T-helper 2 cell treated with Interferon-gamma antibody and Interleukin-4, amounts not matched to agents 5 μg/mL and 100 μg/mL, for 36 hours (primary cell): ENCODE data around the gene TIPARP.
"Not testable (repeated sequence)": the region's sequence is repeated elsewhere in the genome, so short reads cannot be mapped to it uniquely, and the experiment has no call there.

Source experiments
- DNase-seq: peaks from one replicate; pipeline ENCODE4 v3.0.0; 2021; ENCODE audit warnings: low spot score
- H3K27ac Mint-ChIP-seq: one replicate; pipeline ENCODE4 v1.8.0; 2021; ENCODE audit warnings: mild to moderate bottlenecking, mixed read lengths
- H3K27me3 Mint-ChIP-seq: one replicate; pipeline ENCODE4 v1.8.0; 2021; ENCODE audit warnings: low read depth, mixed read lengths
- H3K36me3 Mint-ChIP-seq: one replicate; pipeline ENCODE4 v1.8.0; 2021; ENCODE audit warnings: low read depth, mixed read lengths
- H3K4me1 Mint-ChIP-seq: one replicate; pipeline ENCODE4 v1.8.0; 2021; ENCODE audit warnings: low read depth, mixed read lengths
- H3K4me3 Mint-ChIP-seq: one replicate; pipeline ENCODE4 v1.8.0; 2022; ENCODE audit warnings: mild to moderate bottlenecking, moderate library complexity, mixed read lengths
- H3K9me3 Mint-ChIP-seq: one replicate; pipeline ENCODE4 v1.8.0; 2021; ENCODE audit warnings: mixed read lengths

TIPARP gene

GRCh38 chr3:156638271-156638670, 36.1 kb upstream of the TIPARP start:
- no peaks in the 10 kb centered on the region for H3K9me3 Mint-ChIP-seq

GRCh38 chr3:156639414-156640023, 34.9 kb upstream of the TIPARP start:
- Mint-ChIP-seq H3K36me3 (no peaks in the 10 kb centered on the region), H3K9me3 (no peaks in the 10 kb centered on the region), H3K4me3 (no peak overlapping the region), H3K27me3 (no peaks in the 10 kb centered on the region), H3K4me1 (peaks cover 25% of the 10 kb centered on the region), H3K27ac (no peak overlapping the region)
- no peak for DNase-seq

More at GRCh38 chr3:156638271-156638670, 36.1 kb upstream of the TIPARP start:
- H3K36me3 Mint-ChIP-seq: no peaks in the 10 kb centered on the region
- H3K27ac Mint-ChIP-seq: no peak overlapping the region
- peaks cover 15% of the 10 kb centered on the region for H3K4me1 Mint-ChIP-seq
- H3K4me3 Mint-ChIP-seq: no peak overlapping the region
- no peaks in the 10 kb centered on the region for H3K27me3 Mint-ChIP-seq
- no peak for DNase-seq

GRCh38 chr3:156641618-156641975, 32.8 kb upstream of the TIPARP start:
- no peak overlapping the region for H3K27ac Mint-ChIP-seq
- H3K36me3 Mint-ChIP-seq: peaks cover under 1% of the 10 kb centered on the region
- no peaks in the 10 kb centered on the region for H3K27me3 Mint-ChIP-seq
- H3K9me3 Mint-ChIP-seq: peaks cover 2% of the 10 kb centered on the region
- DNase-seq: no peak
- no peak overlapping the region for H3K4me3 Mint-ChIP-seq
- peaks cover 25% of the 10 kb centered on the region for H3K4me1 Mint-ChIP-seq

GRCh38 chr3:156642750-156643728, 31.4 kb upstream of the TIPARP start:
- Mint-ChIP-seq H3K4me3 (peak overlapping the region; percentile 73), H3K27ac (peak overlapping the region; percentile 85), H3K9me3 (peaks cover 13% of the 10 kb centered on the region), H3K36me3 (peaks cover 6% of the 10 kb centered on the region), H3K27me3 (no peaks in the 10 kb centered on the region), H3K4me1 (peaks cover 25% of the 10 kb centered on the region)
- no peak for DNase-seq

GRCh38 chr3:156643729-156644389, 30.5 kb upstream of the TIPARP start:
- Mint-ChIP-seq H3K9me3 (peaks cover 19% of the 10 kb centered on the region), H3K4me3 (peak overlapping the region; percentile 73), H3K27ac (peak overlapping the region; percentile 85), H3K27me3 (peaks cover 1% of the 10 kb centered on the region), H3K4me1 (peaks cover 25% of the 10 kb centered on the region), H3K36me3 (peaks cover 6% of the 10 kb centered on the region)
- DNase-seq: peak; percentile 56

GRCh38 chr3:156644958-156645357, 29.4 kb upstream of the TIPARP start:
- DNase-seq: no peak
- peaks cover 31% of the 10 kb centered on the region for H3K4me1 Mint-ChIP-seq
- H3K27me3 Mint-ChIP-seq: peaks cover 7% of the 10 kb centered on the region
- H3K9me3 Mint-ChIP-seq: peaks cover 19% of the 10 kb centered on the region
- no peak overlapping the region for H3K27ac Mint-ChIP-seq
- no peak overlapping the region for H3K4me3 Mint-ChIP-seq
- peaks cover 6% of the 10 kb centered on the region for H3K36me3 Mint-ChIP-seq

- Mint-ChIP-seq H3K4me3 (no peak overlapping the region), H3K27me3 (peaks cover 11% of the 10 kb centered on the region), H3K9me3 (peaks cover 19% of the 10 kb centered on the region), H3K27ac (no peak overlapping the region), H3K4me1 (peaks cover 24% of the 10 kb centered on the region), H3K36me3 (peaks cover 6% of the 10 kb centered on the region)
- no peak for DNase-seq
Observed at GRCh38 chr3:156646958-156647357, 27.4 kb upstream of the TIPARP start.

GRCh38 chr3:156648086-156648485, 26.3 kb upstream of the TIPARP start:
- H3K27me3 Mint-ChIP-seq: peaks cover 11% of the 10 kb centered on the region
- H3K27ac Mint-ChIP-seq: no peak overlapping the region
- no peak for DNase-seq
- H3K36me3 Mint-ChIP-seq: peaks cover 6% of the 10 kb centered on the region
- peaks cover 18% of the 10 kb centered on the region for H3K4me1 Mint-ChIP-seq
- H3K9me3 Mint-ChIP-seq: peaks cover 19% of the 10 kb centered on the region
- H3K4me3 Mint-ChIP-seq: no peak overlapping the region

GRCh38 chr3:156649681-156650080, 24.7 kb upstream of the TIPARP start:
- H3K27me3 Mint-ChIP-seq: peaks cover 13% of the 10 kb centered on the region
- peaks cover 8% of the 10 kb centered on the region for H3K4me1 Mint-ChIP-seq
- H3K36me3 Mint-ChIP-seq: peaks cover 6% of the 10 kb centered on the region
- no peak for DNase-seq
- no peak overlapping the region for H3K27ac Mint-ChIP-seq
- no peak overlapping the region for H3K4me3 Mint-ChIP-seq
- H3K9me3 Mint-ChIP-seq: peaks cover 19% of the 10 kb centered on the region

GRCh38 chr3:156652661-156653060, 21.7 kb upstream of the TIPARP start:
- H3K9me3 Mint-ChIP-seq, H3K4me1 Mint-ChIP-seq, DNase-seq, H3K36me3 Mint-ChIP-seq, H3K27ac Mint-ChIP-seq, H3K4me3 Mint-ChIP-seq: not testable (repeated sequence)
- peaks cover 13% of the 10 kb centered on the region for H3K27me3 Mint-ChIP-seq

GRCh38 chr3:156654834-156655233, 19.6 kb upstream of the TIPARP start:
- Mint-ChIP-seq H3K27me3 (peaks cover 9% of the 10 kb centered on the region), H3K36me3 (no peaks in the 10 kb centered on the region), H3K27ac (no peak overlapping the region), H3K4me3 (no peak overlapping the region), H3K9me3 (no peaks in the 10 kb centered on the region), H3K4me1 (peaks cover 4% of the 10 kb centered on the region)
- no peak for DNase-seq

- Mint-ChIP-seq H3K9me3 (no peaks in the 10 kb centered on the region), H3K4me1 (peaks cover 4% of the 10 kb centered on the region), H3K4me3 (no peak overlapping the region), H3K27ac (no peak overlapping the region), H3K27me3 (peaks cover 6% of the 10 kb centered on the region), H3K36me3 (no peaks in the 10 kb centered on the region)
- DNase-seq: no peak
Observed at GRCh38 chr3:156655819-156656550, 18.4 kb upstream of the TIPARP start.

GRCh38 chr3:156657440-156657839, 16.9 kb upstream of the TIPARP start:
- H3K4me1 Mint-ChIP-seq: peaks cover 10% of the 10 kb centered on the region
- DNase-seq: no peak
- peaks cover 4% of the 10 kb centered on the region for H3K27me3 Mint-ChIP-seq
- no peaks in the 10 kb centered on the region for H3K9me3 Mint-ChIP-seq
- no peak overlapping the region for H3K4me3 Mint-ChIP-seq
- H3K36me3 Mint-ChIP-seq: peaks cover 3% of the 10 kb centered on the region
- no peak overlapping the region for H3K27ac Mint-ChIP-seq
